ENCODE measurements around the gene RMC1. TPM values are rescaled to one million over a fixed set of nuclear protein-coding genes. Genes with fewer than 3 reads are reported as not detected.

Gene RMC1
- total RNA-seq, 2 experiments from 2014 or later: 32.8 to 36.2 TPM

- BruUV-seq (replicated peaks): no TSS peak
- no peak overlapping the region for H3K27ac ChIP-seq (ENCODE audit: low read depth, low read length, poor library complexity, severe bottlenecking)
Observed at GRCh38 chr18:23572570-23572969, 69.3 kb downstream of the RMC1 start.

GRCh38 chr18:23573020-23573419 is 69.7 kb downstream of the RMC1 start:
- Histone ChIP-seq H2AFZ (ENCODE audit: low read length) (no peak overlapping the region), H3K36me3 (ENCODE audit: insufficient read depth, low read length) (peaks cover 62% of the 10 kb centered on the region), H3K4me3 (ENCODE audit: low read depth, low read length, poor library complexity, severe bottlenecking) (no peak overlapping the region), H3K4me1 (ENCODE audit: insufficient read depth, low read length, poor library complexity, severe bottlenecking) (peaks cover 7% of the 10 kb centered on the region), H4K20me1 (ENCODE audit: insufficient read depth, low read length) (no peaks in the 10 kb centered on the region), H3K27ac (ENCODE audit: low read depth, low read length, poor library complexity, severe bottlenecking) (no peak overlapping the region), H3K9me2 (ENCODE audit: insufficient read depth, low read length) (no peaks in the 10 kb centered on the region), H3K79me2 (ENCODE audit: insufficient read depth, low read depth, low read length) (no peaks in the 10 kb centered on the region), H3K4me2 (ENCODE audit: low read length) (no peak overlapping the region), H3K9me3 (ENCODE audit: low read length) (no peaks in the 10 kb centered on the region)
- no TSS peak for BruUV-seq (replicated peaks)
- POLR2A ChIA-PET: interaction anchor here (1.1 kb wide), 1 partner anchor 11 kb away, joined by 3 read pairs; no protein-coding TSS in a partner anchor
- CTCF ChIA-PET (ENCODE audit: unreplicated experiment): no interaction called here
- DNase-seq (ENCODE audit: low spot score): no peak
- TF ChIP-seq CTCF (conservative IDR thresholded peaks at IDR 0.05; ENCODE audit: low read length) (no peak), EZH2phosphoT487 (IDR thresholded peaks at IDR 0.05; ENCODE audit: borderline replicate concordance, low read depth, low read length) (no peak)
- intact Hi-C loops (cut with micrococcal nuclease; ENCODE audit: unreplicated experiment): no loop called here

More at GRCh38 chr18:23572570-23572969, 69.3 kb downstream of the RMC1 start:
- intact Hi-C loops (cut with micrococcal nuclease; ENCODE audit: unreplicated experiment): no loop called here
- no peaks in the 10 kb centered on the region for H4K20me1 ChIP-seq (ENCODE audit: insufficient read depth, low read length)
- H3K9me3 ChIP-seq (ENCODE audit: low read length): no peaks in the 10 kb centered on the region
- ChIA-PET CTCF (ENCODE audit: unreplicated experiment) (no interaction called here), POLR2A (no interaction called here)
- peaks cover 7% of the 10 kb centered on the region for H3K4me1 ChIP-seq (ENCODE audit: insufficient read depth, low read length, poor library complexity, severe bottlenecking)
- TF ChIP-seq EZH2phosphoT487 (IDR thresholded peaks at IDR 0.05; ENCODE audit: borderline replicate concordance, low read depth, low read length): no peak
- no peak for TF ChIP-seq CTCF (conservative IDR thresholded peaks at IDR 0.05; ENCODE audit: low read length)
- no peak overlapping the region for H3K4me2 ChIP-seq (ENCODE audit: low read length)
- no peaks in the 10 kb centered on the region for H3K79me2 ChIP-seq (ENCODE audit: insufficient read depth, low read depth, low read length)
- DNase-seq (ENCODE audit: low spot score): no peak
- H3K9me2 ChIP-seq (ENCODE audit: insufficient read depth, low read length): no peaks in the 10 kb centered on the region
- H3K36me3 ChIP-seq (ENCODE audit: insufficient read depth, low read length): peaks cover 65% of the 10 kb centered on the region
- no peak overlapping the region for H2AFZ ChIP-seq (ENCODE audit: low read length)
- no peak overlapping the region for H3K4me3 ChIP-seq (ENCODE audit: low read depth, low read length, poor library complexity, severe bottlenecking)

- CTCF ChIA-PET (ENCODE audit: unreplicated experiment): no interaction called here
- peaks cover 12% of the 10 kb centered on the region for H3K4me1 ChIP-seq (ENCODE audit: insufficient read depth, low read length, poor library complexity, severe bottlenecking)
- peaks cover 54% of the 10 kb centered on the region for H3K36me3 ChIP-seq (ENCODE audit: insufficient read depth, low read length)
- H3K4me2 ChIP-seq (ENCODE audit: low read length): no peak overlapping the region
- no peaks in the 10 kb centered on the region for H3K9me2 ChIP-seq (ENCODE audit: insufficient read depth, low read length)
- no peak overlapping the region for H3K27ac ChIP-seq (ENCODE audit: low read depth, low read length, poor library complexity, severe bottlenecking)
- no peaks in the 10 kb centered on the region for H3K9me3 ChIP-seq (ENCODE audit: low read length)
- no peaks in the 10 kb centered on the region for H3K79me2 ChIP-seq (ENCODE audit: insufficient read depth, low read depth, low read length)
- BruUV-seq (replicated peaks): no TSS peak
- no peak for DNase-seq (ENCODE audit: low spot score)
- intact Hi-C loops (cut with micrococcal nuclease; ENCODE audit: unreplicated experiment): no loop called here
- POLR2A ChIA-PET: interaction anchor here (0.7 to 1.5 kb wide), 4 partner anchors 9 to 840 kb away, joined by 3 to 4 read pairs (median 3); no protein-coding TSS in a partner anchor
- H4K20me1 ChIP-seq (ENCODE audit: insufficient read depth, low read length): no peaks in the 10 kb centered on the region
- TF ChIP-seq CTCF (conservative IDR thresholded peaks at IDR 0.05; ENCODE audit: low read length) (no peak), EZH2phosphoT487 (IDR thresholded peaks at IDR 0.05; ENCODE audit: borderline replicate concordance, low read depth, low read length) (no peak)
- H2AFZ ChIP-seq (ENCODE audit: low read length): no peak overlapping the region
- H3K4me3 ChIP-seq (ENCODE audit: low read depth, low read length, poor library complexity, severe bottlenecking): no peak overlapping the region
Observed at GRCh38 chr18:23573626-23574431, 70.5 kb downstream of the RMC1 start.
